ENCODE data around the gene VPS18.

Gene VPS18

GRCh38 chr15:40934457-40934856 lies 40.2 kb downstream of the VPS18 start:
- no peak for DNase-seq (ENCODE audit: low read depth in 2 of 2)

- no peak for DNase-seq (ENCODE audit: low read depth in 2 of 2)
Observed at GRCh38 chr15:40936234-40936708, 42.0 kb downstream of the VPS18 start.

GRCh38 chr15:40936709-40937666 lies 42.7 kb downstream of the VPS18 start:
- no peak for DNase-seq (ENCODE audit: low read depth in 2 of 2)

- no peak for DNase-seq (ENCODE audit: low read depth in 2 of 2)
Observed at GRCh38 chr15:40937762-40938535, 43.7 kb downstream of the VPS18 start.

- no peak for DNase-seq (ENCODE audit: low read depth in 2 of 2)
Observed at GRCh38 chr15:40938536-40938870, 44.3 kb downstream of the VPS18 start.

- DNase-seq (ENCODE audit: low read depth in 2 of 2) = no peak
Observed at GRCh38 chr15:40940296-40940801, 46.1 kb downstream of the VPS18 start.

GRCh38 chr15:40941068-40941527 lies 46.8 kb downstream of the VPS18 start:
- DNase-seq (ENCODE audit: low read depth in 2 of 2) = no peak

GRCh38 chr15:40941528-40942336 lies 47.5 kb downstream of the VPS18 start:
- DNase-seq (ENCODE audit: low read depth in 2 of 2) = peak; percentile 28 to 30

- DNase-seq (ENCODE audit: low read depth in 2 of 2) = no peak
Observed at GRCh38 chr15:40942337-40942854, 48.1 kb downstream of the VPS18 start.

- no peak for DNase-seq (ENCODE audit: low read depth in 2 of 2)
Observed at GRCh38 chr15:40942878-40943277, 48.6 kb downstream of the VPS18 start.

GRCh38 chr15:40943764-40944365 lies 49.6 kb downstream of the VPS18 start:
- no peak for DNase-seq (ENCODE audit: low read depth in 2 of 2)

- no peak for DNase-seq (ENCODE audit: low read depth in 2 of 2)
Observed at GRCh38 chr15:40944510-40945296, 50.5 kb downstream of the VPS18 start.

- no peak for DNase-seq (ENCODE audit: low read depth in 2 of 2)
Observed at GRCh38 chr15:40948706-40949473, 54.6 kb downstream of the VPS18 start.

- no peak for DNase-seq (ENCODE audit: low read depth in 2 of 2)
Observed at GRCh38 chr15:40949756-40950207, 55.5 kb downstream of the VPS18 start.

- DNase-seq (ENCODE audit: low read depth in 2 of 2) = no peak
Observed at GRCh38 chr15:40951764-40952163, 57.5 kb downstream of the VPS18 start.

- DNase-seq (ENCODE audit: low read depth in 2 of 2) = no peak
Observed at GRCh38 chr15:40952301-40952900, 58.2 kb downstream of the VPS18 start.

GRCh38 chr15:40952901-40953712 lies 58.9 kb downstream of the VPS18 start, which contains the start of gene CHAC1:
Gene CHAC1 (plus strand): TSS chr15:40953471. CDS start chr15:40953584, 113 bp downstream.
- peak; percentile 81 to 82 for DNase-seq (ENCODE audit: low read depth in 2 of 2)
